ENCODE measurements around the gene RPS18. TPM values are rescaled to one million over a fixed set of nuclear protein-coding genes. Genes with fewer than 3 reads are reported as not detected.
A peak's percentile ranks its signal among the peaks of the same experiment; 100 is the strongest.

RPS18 gene
- total and polyA plus RNA-seq, 4 donors = 742 to 1,432 (median 1,060) TPM

GRCh38 chr6:33313709-33314514, 42.0 kb downstream of the RPS18 start, which contains the start of gene TAPBP:
Gene TAPBP (minus strand): TSS chr6:33314078. CDS start chr6:33314041, 37 bp downstream.
- TF ChIP-seq GABPA (IDR thresholded peaks at IDR 0.05 in 1 of 2, conservative IDR thresholded peaks at IDR 0.05 in 1 of 2) = no peak
- TF ChIP-seq HNF4A (conservative IDR thresholded peaks at IDR 0.05) = peak in 1 of 2 donors; percentile 13
- TF ChIP-seq FOXA2 (IDR thresholded peaks at IDR 0.05) = no peak
- TF ChIP-seq NR2F2 (IDR thresholded peaks at IDR 0.05) = no peak
- TF ChIP-seq HNF4G (IDR thresholded peaks at IDR 0.05) = no peak
- TF ChIP-seq REST (IDR thresholded peaks at IDR 0.05) = peak; percentile 12
- TF ChIP-seq EGR1 (IDR thresholded peaks at IDR 0.05; ENCODE audit: low read depth in 2 of 2) = no peak
- no peak for TF ChIP-seq RAD21 (IDR thresholded peaks at IDR 0.05)
- TF ChIP-seq, protein P1, sequence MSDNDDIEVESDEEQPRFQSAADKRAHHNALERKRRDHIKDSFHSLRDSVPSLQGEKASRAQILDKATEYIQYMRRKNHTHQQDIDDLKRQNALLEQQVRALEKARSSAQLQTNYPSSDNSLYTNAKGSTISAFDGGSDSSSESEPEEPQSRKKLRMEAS (IDR thresholded peaks at IDR 0.05) = no peak
- TF ChIP-seq FOXA1 (IDR thresholded peaks at IDR 0.05) = no peak
- TF ChIP-seq, protein P2, sequence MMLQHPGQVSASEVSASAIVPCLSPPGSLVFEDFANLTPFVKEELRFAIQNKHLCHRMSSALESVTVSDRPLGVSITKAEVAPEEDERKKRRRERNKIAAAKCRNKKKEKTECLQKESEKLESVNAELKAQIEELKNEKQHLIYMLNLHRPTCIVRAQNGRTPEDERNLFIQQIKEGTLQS (IDR thresholded peaks at IDR 0.05) = no peak
- TF ChIP-seq RXRA (IDR thresholded peaks at IDR 0.05) = no peak
- TF ChIP-seq TAF1 (conservative IDR thresholded peaks at IDR 0.05) = no peak
- no peak for TF ChIP-seq CTCF (IDR thresholded peaks at IDR 0.05; ENCODE audit: low read depth, low read length, missing input control)
- peak; percentile 89 for TF ChIP-seq YY1 (IDR thresholded peaks at IDR 0.05)
- TF ChIP-seq ZBTB33 (IDR thresholded peaks at IDR 0.05) = no peak
- Histone ChIP-seq H3K9ac (ENCODE audit: low read depth in 1 of 2, low read length in 2 of 2) (peak within 1 kb of the TSS; percentile 87 to 90), H3K27me3 (ENCODE audit: control insufficient read depth in 4 of 4, insufficient read depth in 4 of 4, low read length in 3 of 4) (no peaks in the 10 kb centered on the region), H3K27ac (ENCODE audit: low read depth in 1 of 2, low read length in 2 of 2) (peak within 1 kb of the TSS; percentile 98 to 99), H3K36me3 (ENCODE audit: control insufficient read depth in 4 of 4, insufficient read depth in 3 of 4, low read depth in 1 of 4, low read length in 3 of 4) (peaks cover 0 to 2% (median 0%) of the 10 kb centered on the region in 4 donors), H3K9me3 (ENCODE audit: control insufficient read depth in 4 of 4, low read length in 3 of 4) (no peaks in the 10 kb centered on the region), H3K4me3 (ENCODE audit: low read depth in 1 of 3, low read length in 3 of 3) (peak within 1 kb of the TSS; percentile 66 to 96 (median 88)), H3K4me1 (ENCODE audit: control insufficient read depth in 4 of 4, insufficient read depth in 4 of 4, low read length in 3 of 4) (peaks cover 11 to 46% (median 33%) of the 10 kb centered on the region in 4 donors)
- DNase-seq (ENCODE audit: low spot score) = peak; percentile 72
- WGBS = under 1% methylated on average over 47 of the region's 47 CpGs
